ENCODE measurements around the gene EDRF1. TPM values are rescaled to one million over a fixed set of nuclear protein-coding genes. Genes with fewer than 3 reads are reported as not detected.

The EDRF1 gene
- total and polyA plus RNA-seq, 2 of the 4 experiments (the other 2 are of a cell fraction), result 17.0 to 24.9 TPM

DNA sequence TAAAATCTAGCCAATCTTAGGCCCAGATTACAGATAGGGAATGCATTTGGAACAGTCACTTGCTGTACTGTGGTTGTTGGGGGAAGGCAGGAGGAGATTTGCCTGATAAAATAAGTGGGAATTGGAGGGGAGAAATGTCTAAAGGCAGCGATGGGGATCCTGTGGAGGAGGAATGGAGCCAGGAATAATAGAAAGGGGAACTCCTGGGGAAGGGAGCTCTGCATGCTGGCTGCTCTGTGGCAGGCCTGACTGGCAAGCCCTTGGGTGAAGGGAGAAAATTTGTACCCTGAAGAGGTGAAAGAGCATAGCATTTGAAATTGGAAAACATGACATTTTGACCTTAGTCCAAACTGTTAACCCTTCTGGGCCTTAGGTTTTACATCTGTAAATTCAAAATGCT lies 42.5 kb downstream of the EDRF1 start:
- 13% methylated on average over 1 of the region's 1 CpG; no CpG with 5 or more reads in 1 of the 2 experiments for WGBS, 2 experiments (ENCODE audit: extremely low coverage in 2 of 2, insufficient read length in 1 of 2)
- Histone ChIP-seq H3K9me1 (ENCODE audit: insufficient read depth, low read length) (no peaks in the 10 kb centered on the region), H2AK5ac (ENCODE audit: low read depth, low read length) (no peak overlapping the region), H2AFZ (replicated peaks; ENCODE audit: low read length, poor library complexity) (no peak overlapping the region), H2BK120ac (ENCODE audit: low read depth, low read length) (no peak overlapping the region), H3K9ac (ENCODE audit: low read depth, low read length) (no peak overlapping the region), H4K20me1 (ENCODE audit: insufficient read depth, low read length) (no peaks in the 10 kb centered on the region), H3K4ac (ENCODE audit: low read depth, low read length) (no peak overlapping the region), H3K4me3 (ENCODE audit: insufficient read depth, low read depth, low read length) (no peak overlapping the region), H3K4me2 (ENCODE audit: low read depth, low read length) (no peak overlapping the region), H3K14ac (replicated peaks; ENCODE audit: low read depth, low read length) (no peak overlapping the region), H3K27me3 (ENCODE audit: control insufficient read depth, insufficient read depth, low read length) (no peaks in the 10 kb centered on the region), H2AK9ac (replicated peaks; ENCODE audit: low read depth, low read length, poor library complexity) (no peak overlapping the region), H3K56ac (ENCODE audit: extremely low read depth, insufficient read depth, low read length) (no peak overlapping the region), H3K23ac (ENCODE audit: low read depth, low read length) (no peak overlapping the region), H2BK5ac (ENCODE audit: low read depth, low read length, poor library complexity, severe bottlenecking) (no peak overlapping the region), H4K5ac (ENCODE audit: low read depth, low read length) (no peak overlapping the region), H3K9me3 (ENCODE audit: control insufficient read depth, insufficient read depth, low read length) (no peaks in the 10 kb centered on the region), H3K36me3 (ENCODE audit: control insufficient read depth, insufficient read depth, low read length) (peaks cover 33% of the 10 kb centered on the region), H3K79me1 (ENCODE audit: low read depth in 1 of 2, low read length in 2 of 2) (peaks cover 5 to 10% of the 10 kb centered on the region in 2 experiments; a peak in 2 of 4 replicates), H2BK15ac (ENCODE audit: low read depth, low read length) (no peak overlapping the region), H3K4me1 (ENCODE audit: control insufficient read depth, insufficient read depth, low read length) (no peaks in the 10 kb centered on the region), H4K91ac (ENCODE audit: insufficient read depth, low read depth, low read length) (no peak overlapping the region), H2BK20ac (ENCODE audit: low read depth, low read length) (no peak overlapping the region), H3K18ac (ENCODE audit: low read depth, low read length) (no peak overlapping the region), H4K8ac (ENCODE audit: low read depth in 2 of 2, low read length in 2 of 2) (no peak overlapping the region), H3K27ac (ENCODE audit: insufficient read depth, low read length) (no peak overlapping the region)
- ChIA-PET CTCF (interaction anchor here (0.6 kb wide), 1 partner anchor 283 kb away, joined by 4 read pairs; no protein-coding TSS in a partner anchor), POLR2A (ENCODE audit: unreplicated experiment) (no interaction called here)
- dilution Hi-C loops (cut with HindIII; ENCODE audit: low sequenced_read_pairs, unreplicated experiment), result no loop called here
- intact Hi-C loops (cut with micrococcal nuclease), result no loop called here
- in situ Hi-C loops (cut with MboI; ENCODE audit: low sequenced_read_pairs), result no loop called here
- no peak for ATAC-seq (ENCODE audit: low read depth)
- BruUV-seq (replicated peaks), result no TSS peak
- TF ChIP-seq MAFK (IDR thresholded peaks at IDR 0.05; ENCODE audit: low read depth, low read length) (no peak), NFE2L2 (IDR thresholded peaks at IDR 0.05; ENCODE audit: low read depth, low read length) (no peak), ELK1 (IDR thresholded peaks at IDR 0.05; ENCODE audit: borderline replicate concordance, low read depth, low read length) (no peak), CHD1 (IDR thresholded peaks at IDR 0.05; ENCODE audit: low read depth, low read length) (no peak), FOS (IDR thresholded peaks at IDR 0.05; ENCODE audit: low read depth, low read length) (no peak), USF2 (IDR thresholded peaks at IDR 0.05; ENCODE audit: low read depth, low read length) (no peak), SMC3 (IDR thresholded peaks at IDR 0.05; ENCODE audit: low read depth, low read length) (no peak)
- no peak for DNase-seq

Measured in IMR-90 (cell line).